Measurements from ENCODE around the gene OXSM.
A peak's percentile ranks its signal among the peaks of the same experiment; 100 is the strongest.

The OXSM gene

DNA sequence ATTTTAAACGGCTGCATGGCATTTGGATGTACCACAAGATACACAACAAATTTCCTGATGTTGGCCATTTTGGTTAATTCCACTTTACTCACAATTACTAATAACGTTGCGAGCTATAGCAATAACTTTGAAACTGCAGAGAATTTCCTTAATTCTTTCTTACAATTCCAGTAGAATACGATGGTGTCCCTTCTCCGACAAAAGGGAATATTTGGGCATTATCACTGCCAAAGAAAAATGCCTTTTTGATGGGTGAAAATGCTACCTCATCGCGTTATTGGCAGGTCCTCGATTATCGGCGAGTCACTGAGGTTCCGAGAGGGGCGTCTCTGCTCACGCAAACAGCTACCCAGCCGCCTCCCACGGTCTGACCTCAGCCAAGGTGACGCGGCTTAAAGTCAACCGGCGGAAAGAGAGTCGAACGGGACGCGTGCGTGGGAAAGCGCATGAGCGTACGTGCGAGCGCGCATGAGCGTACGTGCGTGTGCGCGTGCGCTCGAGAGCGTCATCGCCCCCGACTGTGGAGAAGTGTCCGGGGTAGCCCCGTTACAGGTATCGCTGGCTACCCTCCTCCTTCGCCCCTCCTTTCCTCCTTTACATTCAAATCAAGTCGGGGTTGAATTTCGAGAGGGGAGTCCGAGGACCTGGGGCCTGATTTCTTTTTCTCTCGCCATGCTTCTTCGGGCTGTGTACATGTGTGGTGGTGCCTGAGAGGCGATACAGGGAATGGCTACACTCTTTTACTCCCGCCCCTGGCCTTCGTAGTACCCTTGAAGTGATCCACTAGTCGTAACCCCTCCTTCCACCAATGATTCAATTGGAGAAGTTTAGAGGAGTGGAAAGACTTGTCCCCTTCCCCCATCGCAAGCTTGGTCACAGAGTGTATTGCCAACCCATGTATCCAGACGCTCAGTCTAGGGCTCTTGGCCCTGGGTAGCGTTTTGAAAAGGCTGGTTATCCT, at the start of gene OXSM:
OXSM (plus strand) TSS at position 495 of the 961 bp plus-strand sequence. CDS start 931 bp downstream, outside the sequence.
- DNase-seq (ENCODE audit: low spot score) = peak; percentile 91

DNA sequence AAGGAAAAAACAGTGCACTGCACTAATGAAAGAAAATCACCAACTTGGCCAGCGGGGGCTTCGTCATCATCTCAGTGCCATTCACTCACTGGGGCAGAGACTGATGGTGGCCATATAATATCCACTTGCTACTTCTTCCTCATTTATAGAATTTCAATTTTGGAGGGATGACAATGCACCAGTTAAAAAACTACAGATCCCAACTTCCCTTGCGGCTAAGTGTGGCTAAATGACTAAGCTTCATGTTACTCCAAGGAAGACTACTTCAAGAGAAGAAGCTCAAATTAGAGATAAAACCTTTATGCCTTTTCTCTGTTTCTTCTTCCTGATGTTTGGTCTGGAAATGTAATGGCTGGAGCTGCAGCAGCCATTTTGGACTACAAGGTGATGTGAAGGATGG, 45.4 kb upstream of the OXSM start:
- DNase-seq (ENCODE audit: low spot score) = no peak

DNA sequence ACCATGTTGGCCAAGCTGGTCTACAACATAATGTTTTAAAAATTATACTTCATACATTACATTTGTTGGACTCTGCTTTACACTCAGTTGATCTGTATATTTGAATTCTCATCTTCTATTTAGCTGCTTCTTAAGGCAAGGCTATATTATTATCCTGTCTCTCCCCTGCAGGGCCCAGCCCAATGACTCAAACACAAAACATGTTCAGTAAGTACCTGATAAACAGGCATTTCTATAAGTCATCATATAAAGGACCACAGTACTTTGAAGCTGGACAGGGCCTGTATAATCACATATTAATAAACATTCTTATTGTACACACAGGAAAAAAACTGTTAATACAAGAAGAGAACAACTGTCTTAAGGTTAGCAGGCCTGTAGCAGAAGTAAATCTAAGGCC, 42.9 kb upstream of the OXSM start:
- DNase-seq (ENCODE audit: low spot score) = no peak

DNA sequence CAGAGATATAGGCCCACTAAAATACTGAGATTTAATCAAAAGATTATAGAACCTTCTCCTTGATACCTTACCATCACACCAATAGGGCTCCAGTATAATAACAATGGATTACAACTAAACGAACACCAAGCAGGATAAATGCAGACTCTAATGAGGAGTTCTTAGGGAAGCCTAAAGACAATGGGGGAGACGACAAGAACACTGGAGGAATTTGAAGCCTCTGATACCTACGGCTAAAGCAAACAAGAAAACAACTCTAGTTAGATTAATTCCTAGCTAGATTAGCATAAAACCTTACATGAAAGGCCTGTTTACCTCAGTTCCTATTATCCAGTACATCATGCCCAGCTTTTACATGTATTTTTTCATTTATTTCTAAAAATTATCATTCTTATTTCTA, 41.7 kb upstream of the OXSM start:
- DNase-seq (ENCODE audit: low spot score) = no peak

DNA sequence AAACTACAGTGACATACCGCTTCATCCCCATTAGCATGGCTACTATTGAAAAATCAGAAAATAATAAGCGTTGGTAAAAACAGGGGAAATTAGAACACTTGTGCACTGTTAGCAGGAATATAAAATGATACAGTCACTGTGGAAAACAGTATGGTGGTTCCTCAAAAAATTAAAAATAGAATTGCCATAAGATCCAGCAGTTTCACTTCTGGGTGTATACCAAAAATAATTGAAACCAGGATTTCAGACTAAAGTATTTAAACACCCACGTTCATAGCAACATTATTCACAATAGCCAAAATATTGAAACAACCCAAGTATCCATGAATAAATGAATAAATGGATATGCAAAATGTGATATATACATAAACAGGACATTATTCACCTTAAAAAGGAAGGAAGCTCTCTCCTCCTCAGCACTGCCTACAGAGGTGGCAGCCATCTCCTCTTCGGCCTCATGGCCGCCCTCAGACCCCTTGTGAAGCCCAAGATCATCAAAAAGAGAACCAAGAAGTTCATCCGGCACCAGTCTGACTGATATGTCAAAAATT, 40.8 kb upstream of the OXSM start:
- DNase-seq (ENCODE audit: low spot score) = no peak

DNA sequence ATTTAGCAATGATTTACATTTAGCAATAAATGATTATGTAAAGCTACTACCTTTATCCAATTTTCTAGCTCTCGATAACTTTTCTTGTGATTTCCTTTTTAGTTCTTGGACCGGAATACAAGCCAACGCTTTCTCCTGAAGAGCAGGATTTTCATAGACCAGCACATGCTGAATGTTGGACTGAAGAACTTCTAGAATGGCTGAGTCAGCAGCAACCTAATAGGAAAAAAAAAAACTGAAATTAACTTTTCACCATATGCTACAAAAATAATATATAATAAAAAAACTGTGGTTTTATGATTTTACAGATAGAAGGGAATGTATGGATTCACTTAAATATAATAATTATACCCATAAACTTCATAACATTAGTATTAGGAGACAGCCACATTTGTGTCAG, 38.8 kb upstream of the OXSM start:
- no peak for DNase-seq (ENCODE audit: low spot score)

DNA sequence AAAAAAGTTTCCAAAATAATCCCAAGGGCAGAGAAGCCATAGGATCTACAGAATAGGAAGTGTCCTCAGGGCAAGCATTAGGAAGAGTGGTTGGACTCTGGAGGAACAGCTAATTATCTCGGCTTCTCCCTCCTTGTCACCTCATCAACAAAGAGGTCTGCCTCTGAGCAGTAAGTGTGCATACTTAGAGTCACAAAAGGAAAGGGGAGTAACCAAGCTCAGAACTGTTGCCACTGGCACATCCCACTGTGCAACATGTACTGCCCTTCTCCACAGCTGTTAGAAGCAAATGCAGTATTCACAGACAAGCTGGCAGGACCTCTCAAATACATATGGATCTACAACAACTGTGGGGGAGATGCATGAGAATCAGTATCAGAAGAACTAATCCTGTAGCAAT, 38.2 kb upstream of the OXSM start:
- no peak for DNase-seq (ENCODE audit: low spot score)

DNA sequence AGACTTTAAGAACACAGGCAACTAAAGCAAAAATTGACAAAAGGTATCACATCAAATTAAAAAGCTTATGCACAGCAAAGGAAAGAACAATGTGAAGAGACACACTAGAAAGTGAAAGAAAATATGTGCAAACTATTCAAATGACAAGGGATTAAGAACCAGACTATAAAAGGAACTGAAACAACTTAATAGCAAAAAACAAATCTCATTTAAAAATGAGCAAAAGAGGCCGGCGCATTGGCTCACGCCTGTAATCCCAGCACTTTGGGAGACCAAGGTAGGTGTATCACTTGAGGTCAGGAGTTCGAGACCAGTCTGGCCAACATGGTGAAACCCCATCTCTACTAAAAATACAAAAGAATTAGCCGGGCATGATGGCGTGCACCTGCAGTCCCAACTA, 21.0 kb upstream of the OXSM start:
- no peak for DNase-seq (ENCODE audit: low spot score)

DNA sequence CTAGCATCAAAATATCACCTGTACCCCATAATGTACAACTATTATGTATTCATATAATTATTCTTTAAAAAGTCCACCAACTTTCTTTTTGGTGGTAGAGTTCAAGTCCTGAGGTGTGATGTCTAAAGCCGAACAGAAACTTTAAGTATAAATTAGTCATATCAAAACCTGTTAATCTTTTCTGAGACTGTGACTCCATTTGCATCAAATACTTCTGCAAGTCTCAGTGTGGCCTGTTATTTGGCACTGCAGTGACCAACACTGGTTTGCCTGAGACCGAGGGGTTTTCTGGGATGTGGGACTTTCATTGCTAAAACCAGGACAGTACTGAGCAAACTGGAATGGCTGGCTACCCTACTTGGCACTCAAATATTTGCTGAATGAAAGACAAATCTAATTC, 14.0 kb upstream of the OXSM start:
- DNase-seq (ENCODE audit: low spot score) = no peak

DNA sequence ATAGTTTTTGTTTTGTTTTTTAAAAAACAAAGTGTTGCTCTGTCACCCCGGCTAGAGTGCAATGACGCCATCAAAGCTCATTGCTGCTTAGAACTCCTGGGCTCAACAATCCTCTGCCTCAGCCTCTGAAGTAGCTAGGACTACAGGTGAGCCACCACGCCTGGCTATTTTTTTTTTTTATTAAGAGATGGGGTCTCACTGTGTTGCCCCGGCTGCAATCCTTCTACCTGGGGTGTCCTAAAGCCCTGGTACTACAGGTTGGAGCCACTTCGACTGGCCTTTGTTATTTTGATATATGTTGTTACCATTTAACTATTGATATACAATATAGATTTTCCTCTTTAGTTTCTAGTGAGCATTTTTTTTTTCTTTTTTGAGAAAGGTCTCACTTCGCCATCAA, 9.3 kb upstream of the OXSM start:
- no peak for DNase-seq (ENCODE audit: low spot score)

DNA sequence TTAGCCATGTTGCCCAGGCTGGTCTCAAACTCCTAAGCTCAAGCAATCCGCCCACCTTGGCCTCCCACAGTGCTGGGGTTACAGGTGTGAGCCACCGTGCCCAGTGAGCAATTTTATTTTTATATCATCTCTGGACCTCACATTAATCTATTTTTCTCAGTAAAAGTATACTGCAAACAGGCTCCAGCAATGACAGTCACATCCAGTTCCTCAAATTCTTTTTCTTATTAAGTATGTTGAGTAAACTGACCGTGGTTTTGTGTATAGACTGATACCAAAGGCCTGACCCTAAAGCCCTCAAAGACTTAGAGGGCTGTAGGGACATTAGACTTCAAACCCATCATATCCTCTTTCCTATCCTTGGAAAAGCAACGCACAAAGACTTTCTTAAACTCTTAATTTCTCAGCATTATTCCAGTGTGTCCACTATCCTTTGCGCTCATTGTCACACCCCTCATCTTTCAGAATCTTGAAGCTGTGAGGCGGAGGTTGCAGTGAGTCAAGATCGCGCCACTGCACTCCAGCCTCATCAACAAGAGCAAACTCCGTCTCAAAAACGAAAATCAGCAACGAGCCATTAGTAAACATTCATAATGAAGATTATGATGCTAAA, 8.6 kb upstream of the OXSM start:
- no peak for DNase-seq (ENCODE audit: low spot score)

DNA sequence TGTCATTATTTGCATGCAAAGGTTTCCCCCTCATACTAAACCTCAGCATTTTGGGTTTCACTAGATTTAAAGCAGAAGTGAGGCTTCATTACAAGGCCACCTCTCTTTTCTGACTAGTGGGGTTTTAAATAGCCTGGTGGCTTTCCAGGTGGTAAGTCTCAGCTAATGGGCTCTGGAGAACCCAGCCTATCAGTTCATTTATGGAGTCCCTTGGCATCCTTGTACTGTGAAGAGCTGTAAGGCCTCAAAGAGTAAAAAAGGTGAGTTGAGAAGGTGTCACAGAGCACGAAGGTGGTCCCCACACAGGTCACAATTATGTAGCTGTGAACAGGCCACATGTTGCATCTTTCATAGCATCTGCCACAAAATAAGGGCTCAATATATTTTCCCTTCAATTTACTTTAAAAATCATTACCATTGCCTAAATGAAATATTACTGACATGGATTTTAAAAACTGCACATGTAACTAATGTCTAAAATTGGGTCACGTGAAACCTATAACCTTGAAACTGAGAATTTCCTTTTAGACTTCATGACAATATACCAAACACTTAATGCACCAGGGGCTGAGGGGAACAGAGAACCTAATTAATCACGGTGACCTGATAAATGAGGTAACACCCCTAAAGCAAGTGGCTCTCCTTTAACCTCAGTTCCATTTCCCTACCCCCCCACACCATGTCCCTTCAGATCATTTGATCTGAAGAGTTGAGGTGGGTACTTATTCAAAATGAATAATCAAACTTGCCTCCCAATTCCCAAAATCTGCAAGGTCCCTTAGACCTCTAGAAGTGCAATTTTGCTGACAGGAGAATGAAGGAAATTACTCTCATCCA, 7.9 kb upstream of the OXSM start:
- no peak for DNase-seq (ENCODE audit: low spot score)

DNA sequence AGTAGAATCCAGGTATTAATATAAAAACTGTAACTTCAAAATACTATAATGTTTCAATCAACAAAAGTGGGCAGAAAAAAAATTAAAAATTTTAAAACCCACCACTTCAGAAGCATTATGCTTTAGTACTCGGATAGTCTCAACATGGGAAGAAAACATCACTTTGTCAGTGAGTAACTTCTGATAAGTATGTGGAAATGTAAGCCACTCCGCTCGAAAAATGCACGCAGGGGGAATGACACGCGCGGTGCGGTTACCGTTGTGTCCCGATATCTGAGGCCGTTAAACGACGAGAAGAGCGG, 7.3 kb upstream of the OXSM start:
- DNase-seq (ENCODE audit: low spot score) = no peak

DNA sequence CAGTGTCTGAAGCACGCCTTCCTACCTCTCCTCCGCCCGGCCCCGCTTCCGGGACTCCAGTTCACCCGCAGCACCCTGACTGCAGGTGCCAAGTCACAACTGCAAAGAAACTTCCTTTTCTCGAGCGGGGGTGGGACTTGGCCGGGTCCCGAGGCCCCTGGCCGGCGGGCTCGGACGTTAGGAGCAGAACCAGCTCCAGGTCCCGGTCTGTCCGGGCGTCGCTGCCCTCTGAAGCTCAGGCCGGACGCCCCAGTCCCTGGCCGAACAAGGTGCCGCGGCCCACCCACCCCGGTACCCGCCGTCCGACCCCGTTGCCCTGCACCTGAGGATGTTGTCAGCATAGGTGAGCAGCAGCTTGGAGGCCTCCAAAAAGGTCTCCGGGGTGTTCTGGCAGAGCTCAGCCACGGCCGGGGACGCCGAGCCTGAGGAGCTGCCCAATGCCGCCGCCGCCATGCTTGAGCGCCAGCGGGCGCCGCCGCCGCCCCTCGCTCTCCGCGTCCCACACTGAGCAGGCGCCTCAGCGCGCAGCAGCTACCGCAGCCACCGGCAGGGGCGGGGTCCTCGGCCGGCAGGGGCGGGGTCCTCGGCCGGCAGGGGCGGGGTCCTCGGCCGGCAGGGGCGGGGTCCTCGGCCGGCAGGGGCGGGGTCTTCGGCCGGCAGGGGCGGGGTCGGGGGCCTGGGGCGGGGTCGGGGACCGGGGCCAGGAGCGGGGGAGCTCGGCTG, 6.8 kb upstream of the OXSM start, which contains the start of gene NGLY1:
NGLY1 (minus strand) TSS at position 506 of the 723 bp plus-strand sequence; CDS start at position 453, 53 bp downstream.
- DNase-seq (ENCODE audit: low spot score) = peak; percentile 94

DNA sequence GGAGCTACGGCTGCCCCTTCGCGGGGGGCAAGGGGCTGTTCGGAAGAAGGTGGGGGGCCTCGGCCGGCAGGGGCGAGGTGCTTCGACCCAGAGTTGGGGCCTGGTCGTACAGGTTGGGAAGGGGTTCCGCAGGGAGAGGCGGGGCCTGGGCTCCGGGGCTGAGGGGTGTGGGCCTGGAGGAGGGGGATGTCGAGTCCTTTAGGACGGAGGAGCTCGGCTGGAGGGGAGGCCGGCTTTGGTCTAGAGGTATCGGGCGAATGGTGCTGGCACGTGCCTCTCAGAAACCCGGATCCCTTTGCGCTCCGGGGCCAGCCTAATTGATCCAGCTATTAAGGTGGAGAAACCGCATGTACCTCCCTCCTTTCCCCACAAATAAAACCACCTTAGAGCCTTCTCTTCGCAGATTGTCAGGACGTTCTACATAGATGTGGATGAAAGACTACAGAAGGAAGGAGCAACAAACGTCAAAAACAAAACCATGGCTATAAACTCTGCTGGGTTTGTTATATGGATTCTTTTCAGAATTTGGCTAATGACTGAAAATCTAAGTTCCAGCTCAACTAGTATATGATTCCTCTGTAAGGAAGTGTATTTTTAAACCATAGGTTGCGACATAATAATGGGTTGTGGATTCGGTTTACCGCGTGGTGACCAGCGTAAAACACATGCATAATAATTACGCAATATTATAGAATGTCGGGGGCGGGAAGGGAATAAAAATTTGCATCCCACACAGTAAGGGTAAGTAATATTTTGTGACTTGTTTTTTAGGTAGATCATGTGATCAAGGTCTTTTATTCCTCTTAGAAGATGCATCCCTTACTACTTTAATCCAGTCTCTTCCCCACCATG, 6.0 kb upstream of the OXSM start:
- DNase-seq (ENCODE audit: low spot score) = peak; percentile 41

DNA sequence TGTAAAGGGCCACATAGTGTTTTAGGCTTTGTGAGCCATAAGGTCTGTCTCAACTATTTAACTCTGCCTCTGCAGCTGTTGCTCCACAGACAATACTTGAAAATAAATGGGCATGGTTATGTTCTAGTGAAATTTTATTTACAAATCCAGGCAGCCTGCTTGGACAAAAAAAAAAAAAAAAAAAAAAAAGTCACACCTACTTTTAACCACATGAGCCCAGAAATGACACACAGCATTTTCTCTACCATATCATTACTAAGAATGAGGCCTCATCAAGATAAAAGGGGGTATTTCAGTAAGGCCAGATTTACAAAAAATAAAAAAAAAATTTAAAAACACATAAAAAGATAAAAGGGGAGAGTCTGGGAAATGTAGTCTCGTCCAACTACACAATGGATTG, 4.9 kb upstream of the OXSM start:
- DNase-seq (ENCODE audit: low spot score) = no peak

DNA sequence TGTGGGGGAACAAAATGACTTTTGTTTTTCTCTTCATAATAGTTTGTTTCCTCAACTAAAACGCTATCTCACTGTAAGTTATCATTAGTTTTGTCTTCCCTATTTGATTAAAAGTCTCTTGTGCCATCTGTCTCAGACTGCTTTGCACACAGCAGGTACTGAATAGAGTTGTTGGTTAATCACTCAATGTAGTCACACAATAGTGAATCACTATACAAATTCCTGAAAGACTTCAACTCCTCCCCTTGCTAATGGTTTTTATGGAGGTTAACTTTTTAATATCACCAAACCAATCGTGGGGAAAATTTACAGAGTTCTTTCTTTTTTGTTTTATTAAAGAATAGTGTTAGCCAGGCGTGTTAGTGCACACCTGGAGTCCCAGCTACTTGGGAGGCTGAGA, 4.1 kb upstream of the OXSM start:
- DNase-seq (ENCODE audit: low spot score) = no peak

DNA sequence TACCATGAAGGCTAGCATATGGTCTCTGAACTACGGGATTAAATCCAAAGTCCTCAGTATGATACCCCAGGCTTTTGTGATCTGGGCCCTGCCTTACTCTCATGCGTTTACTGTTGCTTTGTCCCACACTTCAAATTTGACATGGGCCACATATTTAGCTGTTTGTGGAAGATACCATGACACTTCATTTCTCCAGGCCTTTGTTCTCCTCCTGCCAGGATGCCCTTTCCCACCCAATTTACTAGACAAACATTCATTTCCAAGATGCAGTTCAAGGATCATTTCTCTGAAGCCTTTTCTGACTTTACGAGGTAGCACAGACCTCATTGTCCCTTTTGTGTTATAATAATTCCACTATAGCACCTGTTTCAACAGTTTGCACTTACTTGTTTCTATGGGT, 2.2 kb upstream of the OXSM start:
- DNase-seq (ENCODE audit: low spot score) = no peak

DNA sequence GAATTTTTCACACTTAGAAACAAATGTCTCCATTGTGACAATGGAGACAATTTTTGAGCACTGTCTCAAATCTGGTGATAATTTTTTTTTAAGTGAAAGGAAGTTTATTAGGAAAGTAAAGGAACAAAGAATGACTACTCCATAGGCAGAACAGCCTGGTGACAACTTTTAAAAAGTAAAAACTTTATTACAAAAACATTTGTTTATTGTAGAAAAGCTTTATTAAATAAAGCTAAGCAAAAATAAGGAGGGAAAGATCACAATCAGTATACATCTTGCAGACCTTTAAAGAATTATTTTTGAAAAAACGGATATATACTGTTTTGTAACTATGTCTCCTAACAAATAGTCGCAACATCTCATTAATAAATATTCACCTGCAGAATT, 688 bp upstream of the OXSM start:
- no peak for DNase-seq (ENCODE audit: low spot score)

DNA sequence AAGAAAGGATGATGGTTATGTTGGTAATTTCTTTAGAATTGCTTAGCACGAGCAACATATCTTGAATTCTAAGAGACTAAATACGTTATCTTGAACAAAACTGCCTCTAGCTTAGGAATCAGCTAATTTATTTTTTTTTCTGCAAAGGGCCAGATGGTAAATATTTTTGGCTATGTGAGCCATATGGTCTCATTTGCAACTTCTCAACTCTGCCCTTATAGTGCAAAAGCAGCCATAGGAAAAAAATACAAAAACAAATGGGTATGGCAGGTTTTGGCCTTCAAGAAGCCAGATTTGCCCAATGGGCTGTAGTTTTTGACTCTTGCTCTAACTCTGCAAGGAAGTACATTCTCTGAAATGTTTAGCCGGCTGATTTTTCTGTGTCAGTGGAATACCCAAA, 11.9 kb downstream of the OXSM start:
- no peak for DNase-seq (ENCODE audit: low spot score)

DNA sequence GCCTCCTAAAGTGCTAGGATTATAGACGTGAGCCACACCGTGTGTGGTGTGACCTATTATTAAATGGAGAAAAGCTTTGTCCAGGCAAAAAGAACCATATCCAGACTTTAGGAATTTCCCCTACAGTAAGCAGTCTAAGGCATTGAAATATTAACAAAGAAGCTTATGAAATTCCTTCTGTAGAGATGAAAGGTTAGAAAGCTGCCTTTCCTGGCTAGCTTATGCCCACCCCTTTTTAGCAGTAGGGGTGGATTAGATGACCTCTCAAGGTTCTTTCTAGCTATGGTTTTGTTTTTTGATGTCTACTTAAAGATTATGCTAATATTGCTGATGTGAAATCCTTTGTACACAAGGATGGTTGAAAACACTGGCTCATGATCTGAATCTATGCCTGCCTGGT, 13.9 kb downstream of the OXSM start:
- DNase-seq (ENCODE audit: low spot score) = no peak

Measured in AG08396 (cell line).